Mucosa of gallbladder (tissue), 1 donor: ENCODE results near the gene MESP1. TPM values are rescaled to one million over a fixed set of nuclear protein-coding genes. Genes with fewer than 3 reads are reported as not detected.

ENCODE experiments used
- DNase-seq: peaks from one replicate; pipeline ENCODE4 v3.0.0-alpha.2; 2020; ENCODE audit warnings: low spot score
- total RNA-seq: library from RNA; stranded (reverse); gene quantifications from one replicate; pipeline ENCODE4 v1.2.1, GENCODE V29; 2021
- donor health status: DM: no; HTN: no; CAD: no.

Gene MESP1
- total RNA-seq, 1 donor from 2014 or later: 4.6 TPM

DNA sequence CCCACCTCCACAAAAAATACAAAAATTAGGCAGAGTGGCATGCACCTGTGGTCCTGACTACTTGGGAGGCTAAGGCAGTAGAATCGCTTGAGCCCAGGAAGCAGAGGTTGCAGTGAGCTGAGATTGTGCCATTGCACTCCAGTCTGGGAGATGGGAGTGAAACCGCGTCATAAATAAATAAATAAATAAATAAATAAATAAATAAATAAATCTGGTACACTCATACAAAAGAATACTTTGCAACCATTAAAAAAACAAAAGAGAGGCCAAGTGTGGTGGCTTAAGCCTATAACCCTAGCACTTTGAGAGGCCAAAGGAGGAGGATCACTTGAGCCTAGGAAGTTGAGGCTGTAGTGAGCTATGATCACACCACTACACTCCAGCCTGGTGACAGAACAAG lies 28.0 kb downstream of the MESP1 start:
- no peak for DNase-seq

DNA sequence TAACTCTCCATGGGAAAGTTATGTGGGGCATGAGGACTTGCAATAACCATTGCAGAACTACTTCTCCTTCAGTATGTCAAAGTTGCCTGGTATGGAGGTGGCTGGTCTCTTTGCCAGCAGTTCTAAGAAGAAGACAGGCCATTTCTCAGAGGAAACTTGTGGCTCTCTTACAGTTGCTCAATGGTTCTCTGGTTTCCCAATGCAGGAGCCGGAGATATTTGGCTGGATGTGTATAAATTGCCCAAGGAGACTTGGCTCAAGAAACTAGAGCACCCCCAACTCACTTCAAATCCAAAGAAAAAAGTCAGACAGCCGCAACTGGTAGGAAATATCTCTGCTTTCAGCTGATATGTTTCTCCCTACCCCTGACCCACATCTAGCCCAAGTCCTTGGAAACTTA lies 36.3 kb downstream of the MESP1 start:
- DNase-seq: no peak

DNA sequence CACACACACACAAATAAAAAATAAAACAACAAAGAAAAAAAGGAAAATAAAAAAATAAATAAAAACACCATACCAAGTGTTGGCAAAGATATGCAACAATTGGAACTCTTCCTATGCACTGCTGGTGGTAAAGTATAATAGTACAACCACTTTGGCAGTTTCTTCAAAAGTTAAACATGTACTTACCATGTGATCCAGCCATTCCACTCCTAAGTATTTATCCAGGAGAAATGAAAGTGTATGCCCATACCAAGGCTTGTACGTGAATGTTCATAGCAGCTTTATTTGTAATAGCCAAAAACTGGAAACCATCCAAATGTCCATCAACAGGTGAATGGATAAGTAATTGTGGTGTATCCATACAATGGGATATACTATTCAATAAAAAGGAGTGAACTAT lies 43.5 kb downstream of the MESP1 start:
- DNase-seq: no peak

DNA sequence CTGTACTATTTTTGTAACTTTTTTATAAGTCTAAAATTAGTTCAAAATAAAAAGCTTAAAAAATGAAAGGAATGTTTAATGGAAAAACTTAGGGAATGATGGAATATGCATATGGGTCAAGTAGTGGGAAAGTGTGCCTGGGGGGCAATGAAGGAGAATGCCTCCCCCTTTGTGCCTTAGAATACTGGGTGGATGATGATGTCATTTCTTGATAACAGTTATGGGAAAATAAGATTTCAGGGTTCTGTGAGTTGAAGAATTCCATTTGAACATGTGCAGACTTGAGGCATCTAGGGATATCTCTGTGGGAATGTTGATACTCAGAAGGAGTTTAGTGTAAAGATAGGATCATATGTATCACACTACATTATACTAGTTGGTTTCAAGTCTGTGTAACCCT lies 46.6 kb downstream of the MESP1 start:
- DNase-seq: no peak

Other genes starting within 250 kb of the MESP1 start
- 0.37 TPM for gene TICRR, start 175.8 kb downstream of the MESP1 start, total RNA-seq
- 6.1 TPM for gene KIF7, start 95.8 kb downstream of the MESP1 start, total RNA-seq
- gene PLIN1, start 71.9 kb downstream of the MESP1 start, total RNA-seq: 0.89 TPM
- gene PEX11A, start 60.5 kb downstream of the MESP1 start, total RNA-seq: 13.7 TPM
- gene WDR93, start 60.4 kb downstream of the MESP1 start, total RNA-seq: 0.49 TPM
- gene MESP2, start 25.1 kb upstream of the MESP1 start, total RNA-seq: 0.75 TPM
- 1,600 TPM for gene ANPEP, start 63.6 kb upstream of the MESP1 start, total RNA-seq
- gene AP3S2, start 142.7 kb upstream of the MESP1 start, total RNA-seq: 24.9 TPM
- gene ARPIN, start 161.7 kb upstream of the MESP1 start, total RNA-seq: 23.3 TPM